GM12874 (cell line): ENCODE data around the gene PLEKHA3.

Experiments used
- TF ChIP-seq, protein P1 (sequence below): IDR thresholded peaks from 2 replicates; pipeline ENCODE4 v1.5.1; 2011; ENCODE audit warnings: low read depth, mild to moderate bottlenecking, control low read depth, low read length, moderate library complexity; ENCODE audit not compliant: insufficient read depth

Gene PLEKHA3

DNA sequence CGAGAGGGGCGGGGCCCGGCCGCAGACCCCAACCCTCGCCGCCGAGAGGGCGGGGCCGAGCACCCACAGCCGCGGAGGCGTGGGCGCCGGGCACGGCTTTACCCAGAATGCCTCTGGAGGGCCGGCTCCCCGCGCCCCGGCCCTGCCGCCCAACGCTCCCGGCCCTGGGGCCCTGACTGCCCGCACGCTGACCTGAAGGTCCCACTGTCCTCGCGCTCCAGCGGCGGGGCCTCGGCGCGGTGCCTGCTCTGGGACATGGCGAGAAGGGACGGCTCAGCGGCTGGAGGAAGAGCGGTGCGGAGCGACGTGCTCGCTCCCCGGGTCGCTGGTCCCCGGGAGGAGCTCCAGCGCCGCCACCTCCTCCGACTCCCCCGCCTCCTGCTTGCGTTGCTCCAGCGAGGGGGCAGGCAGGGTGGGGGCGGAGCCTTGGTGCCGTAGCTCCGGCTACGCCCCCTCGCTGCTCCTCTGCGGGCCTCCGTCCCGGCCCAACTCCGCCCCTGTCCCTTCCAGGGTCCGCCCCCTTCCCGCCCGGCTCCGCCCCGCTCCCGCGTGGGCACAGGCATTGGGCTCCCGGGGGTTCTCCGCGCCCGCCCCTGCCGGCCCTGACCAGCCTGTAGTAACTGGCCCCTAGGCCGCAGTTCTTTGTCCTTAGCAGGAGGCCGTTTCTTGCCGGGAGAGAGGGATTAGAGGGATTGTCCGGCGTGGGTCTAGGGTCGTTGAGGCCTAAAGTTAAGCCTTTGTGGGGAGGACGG lies 29.3 kb upstream of the PLEKHA3 start, which contains the start of the genes PJVK and PRKRA:
Gene PJVK (plus strand): TSS at position 605 of the 752 bp plus-strand sequence. CDS start 2,032 bp downstream, outside the sequence.
Gene PRKRA (minus strand): TSS at position 402 of the 752 bp plus-strand sequence. CDS start 145 bp downstream, at position 257.
- TF ChIP-seq, protein P1, sequence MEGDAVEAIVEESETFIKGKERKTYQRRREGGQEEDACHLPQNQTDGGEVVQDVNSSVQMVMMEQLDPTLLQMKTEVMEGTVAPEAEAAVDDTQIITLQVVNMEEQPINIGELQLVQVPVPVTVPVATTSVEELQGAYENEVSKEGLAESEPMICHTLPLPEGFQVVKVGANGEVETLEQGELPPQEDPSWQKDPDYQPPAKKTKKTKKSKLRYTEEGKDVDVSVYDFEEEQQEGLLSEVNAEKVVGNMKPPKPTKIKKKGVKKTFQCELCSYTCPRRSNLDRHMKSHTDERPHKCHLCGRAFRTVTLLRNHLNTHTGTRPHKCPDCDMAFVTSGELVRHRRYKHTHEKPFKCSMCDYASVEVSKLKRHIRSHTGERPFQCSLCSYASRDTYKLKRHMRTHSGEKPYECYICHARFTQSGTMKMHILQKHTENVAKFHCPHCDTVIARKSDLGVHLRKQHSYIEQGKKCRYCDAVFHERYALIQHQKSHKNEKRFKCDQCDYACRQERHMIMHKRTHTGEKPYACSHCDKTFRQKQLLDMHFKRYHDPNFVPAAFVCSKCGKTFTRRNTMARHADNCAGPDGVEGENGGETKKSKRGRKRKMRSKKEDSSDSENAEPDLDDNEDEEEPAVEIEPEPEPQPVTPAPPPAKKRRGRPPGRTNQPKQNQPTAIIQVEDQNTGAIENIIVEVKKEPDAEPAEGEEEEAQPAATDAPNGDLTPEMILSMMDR, result no peak

DNA sequence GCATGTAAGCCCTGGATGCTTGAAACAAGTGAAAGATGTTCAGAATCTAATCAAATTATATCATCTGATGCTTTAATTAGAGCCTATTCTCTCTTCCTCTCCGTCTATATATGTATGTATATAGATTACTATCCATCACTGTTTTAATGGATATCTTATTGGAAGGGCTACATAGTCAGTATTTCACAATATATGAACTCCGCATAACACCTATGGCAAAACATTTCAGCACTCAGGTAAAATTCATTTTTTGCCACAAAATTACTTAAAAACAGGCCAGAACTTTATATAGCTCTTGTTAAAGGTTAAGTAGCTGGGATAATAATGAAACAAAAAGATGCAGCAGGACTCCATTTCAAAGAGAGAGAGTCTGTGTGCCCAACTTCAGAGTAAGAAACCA lies 27.9 kb upstream of the PLEKHA3 start:
- TF ChIP-seq, protein P1, result no peak

DNA sequence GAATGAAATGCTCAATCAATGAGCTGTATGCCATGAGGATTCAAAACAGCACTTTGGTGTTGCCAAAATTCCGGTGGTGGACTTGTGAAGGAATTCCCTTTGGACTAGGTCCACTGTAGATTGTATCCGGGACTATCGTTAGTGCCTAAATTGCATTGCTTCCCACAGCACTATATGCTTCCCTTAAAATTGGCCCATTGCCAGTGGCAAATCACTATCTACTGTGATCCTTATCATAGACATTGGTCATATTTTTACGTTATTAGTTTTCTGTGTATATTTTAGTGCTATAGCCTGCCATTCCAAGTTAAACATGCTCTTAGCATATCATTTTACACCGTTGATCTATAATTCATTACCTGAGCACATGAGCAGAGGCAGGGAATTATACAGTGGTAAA lies 27.4 kb upstream of the PLEKHA3 start:
- TF ChIP-seq, protein P1, result no peak

DNA sequence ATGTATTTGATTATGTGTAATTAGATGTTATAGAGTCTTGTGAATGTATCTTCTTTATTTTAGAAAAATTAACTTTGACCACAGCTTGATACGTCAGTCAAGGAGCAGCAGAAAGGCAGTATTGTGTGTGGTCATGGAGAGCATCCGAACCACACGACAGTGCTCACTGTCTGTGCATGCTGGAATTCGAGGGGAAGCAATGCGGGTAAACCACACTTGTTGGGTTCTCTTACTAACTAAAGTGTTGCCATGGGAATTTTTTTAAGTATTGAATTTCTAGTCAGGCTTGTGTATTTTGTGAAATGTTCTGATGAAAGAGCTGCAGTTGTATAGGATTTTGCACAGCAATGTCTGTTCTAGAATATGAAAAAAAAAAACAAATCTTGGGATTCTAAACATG lies 24.3 kb upstream of the PLEKHA3 start:
- TF ChIP-seq, protein P1, result no peak

DNA sequence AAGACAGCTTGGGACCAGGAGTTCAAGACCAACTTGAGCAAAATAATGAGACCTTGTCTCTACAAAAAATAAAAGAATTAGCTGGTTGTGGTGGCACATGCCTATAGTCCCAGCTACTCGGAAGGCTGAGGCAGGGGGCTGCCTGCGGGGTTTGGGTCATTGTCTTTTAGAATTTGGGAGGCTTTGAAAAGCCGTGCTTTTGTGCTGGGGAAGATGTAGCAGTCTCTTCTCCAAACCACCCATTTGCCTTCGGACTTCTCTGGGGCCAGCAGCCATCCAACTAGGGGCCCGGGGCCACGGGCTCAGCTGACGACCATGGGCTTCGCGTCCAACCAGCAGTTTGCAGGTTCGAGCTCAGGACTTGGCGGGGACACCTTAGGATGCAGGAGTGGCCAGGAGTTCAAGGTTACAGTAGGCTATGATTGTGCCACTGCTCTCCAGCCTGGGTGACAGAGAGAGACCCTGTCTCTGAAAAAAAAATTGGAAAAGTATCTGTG lies 22.8 kb upstream of the PLEKHA3 start:
- TF ChIP-seq, protein P1, result no peak

DNA sequence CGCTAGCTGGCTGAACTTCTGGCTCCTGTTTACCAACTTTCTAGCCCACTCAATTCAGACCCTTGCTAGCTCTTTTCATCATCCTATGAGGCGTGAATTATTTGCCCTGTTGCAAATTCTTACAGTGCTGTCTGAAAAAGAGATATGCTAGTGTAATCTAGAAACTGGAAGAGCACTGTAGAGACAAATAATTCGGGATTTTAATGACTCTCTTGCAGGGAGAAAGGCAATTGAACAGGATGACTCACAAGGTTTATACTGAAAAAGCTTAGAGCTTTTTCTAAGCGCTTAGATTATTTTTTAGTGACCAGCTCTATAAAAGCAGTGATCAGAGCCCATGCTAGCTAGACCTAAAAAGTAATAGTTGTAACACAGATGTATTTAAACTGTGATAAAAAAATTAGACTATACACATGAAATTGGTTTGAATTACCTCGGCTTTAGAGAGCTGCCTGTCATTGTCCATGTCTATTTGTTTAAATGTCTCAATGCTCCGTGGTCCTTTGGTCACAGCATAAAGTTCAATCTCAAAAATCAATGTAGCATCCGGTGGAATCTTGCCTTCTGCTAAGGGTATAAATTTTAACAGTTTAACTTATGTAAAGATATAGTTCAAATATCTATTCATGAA lies 10.9 kb upstream of the PLEKHA3 start:
- TF ChIP-seq, protein P1, result no peak

DNA sequence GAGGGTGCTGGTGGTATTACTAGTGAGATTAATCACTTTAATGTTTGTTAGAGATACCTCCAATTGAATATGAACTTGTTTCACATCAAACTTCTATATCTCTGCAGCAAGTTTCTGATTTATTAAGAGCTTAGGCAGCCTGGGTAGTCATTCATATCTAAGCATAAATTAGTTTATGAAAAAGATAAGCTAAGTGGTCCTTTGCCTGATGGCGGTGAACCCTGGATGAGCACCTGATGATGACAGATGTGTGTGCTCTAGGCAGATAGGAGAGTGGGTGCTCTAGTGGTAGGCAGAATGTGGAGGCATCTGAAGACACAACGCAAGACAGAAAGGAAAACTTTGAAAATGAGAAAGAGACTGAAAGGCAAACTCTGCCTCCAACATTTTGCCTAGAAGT lies 6.9 kb upstream of the PLEKHA3 start:
- TF ChIP-seq, protein P1, result no peak
